KMS-11 (cell line): ENCODE measurements around the gene EDDM13.

Experiments used
- H2AFZ ChIP-seq: fragments of 200-600 bp; sonication (generic); 2 replicates; pipeline ENCODE4 v1.6.1; 2016; ENCODE audit warnings: antibody characterized with exemption, mixed run types, low read depth
- H3K27ac ChIP-seq: fragments of 200-600 bp; sonication (generic); 2 replicates; pipeline ENCODE4 v1.6.1; 2016; ENCODE audit warnings: mild to moderate bottlenecking, mixed run types
- H3K27me3 ChIP-seq: fragments of 200-600 bp; sonication (generic); 2 replicates; pipeline ENCODE4 v1.6.1; 2017; ENCODE audit warnings: mild to moderate bottlenecking, low read depth, mixed run types, moderate library complexity; ENCODE audit not compliant: insufficient read depth
- H3K36me3 ChIP-seq: fragments of 200-600 bp; sonication (generic); 2 replicates; pipeline ENCODE4 v1.6.1; 2017; ENCODE audit warnings: mild to moderate bottlenecking, mixed run types; ENCODE audit not compliant: insufficient read depth
- H3K4me1 ChIP-seq: fragments of 200-600 bp; sonication (generic); 2 replicates; pipeline ENCODE4 v1.6.1; 2016; ENCODE audit warnings: mild to moderate bottlenecking, low read depth, mixed run types; ENCODE audit not compliant: poor library complexity, severe bottlenecking
- H3K4me2 ChIP-seq: fragments of 200-600 bp; sonication (generic); 2 replicates; pipeline ENCODE4 v1.7.0; 2016; ENCODE audit warnings: mild to moderate bottlenecking, mixed run types
- H3K4me3 ChIP-seq: fragments of 200-600 bp; sonication (generic); IDR thresholded peaks from 2 replicates; pipeline ENCODE4 v1.6.1; 2017; ENCODE audit warnings: low read depth, low read length, mixed read lengths; ENCODE audit not compliant: insufficient read depth
- H3K79me2 ChIP-seq: fragments of 200-600 bp; sonication (generic); 2 replicates; pipeline ENCODE4 v1.6.1; 2016; ENCODE audit warnings: low read depth, mixed run types; ENCODE audit not compliant: insufficient read depth
- H3K9ac ChIP-seq: fragments of 200-600 bp; sonication (generic); 2 replicates; pipeline ENCODE4 v1.6.1; 2016; ENCODE audit warnings: mild to moderate bottlenecking, mixed run types
- H4K20me1 ChIP-seq: fragments of 200-600 bp; sonication (generic); 2 replicates; pipeline ENCODE4 v1.6.1; 2016; ENCODE audit warnings: mild to moderate bottlenecking, mixed run types; ENCODE audit not compliant: insufficient read depth
- TF ChIP-seq, protein P1 (sequence below): fragments of 200-600 bp; sonication (generic); conservative IDR thresholded peaks from 2 replicates; pipeline ENCODE4 v1.6.1; 2017; ENCODE audit warnings: low read depth, mild to moderate bottlenecking, antibody characterized with exemption, low read length, moderate library complexity, mixed read lengths

EDDM13 gene

DNA sequence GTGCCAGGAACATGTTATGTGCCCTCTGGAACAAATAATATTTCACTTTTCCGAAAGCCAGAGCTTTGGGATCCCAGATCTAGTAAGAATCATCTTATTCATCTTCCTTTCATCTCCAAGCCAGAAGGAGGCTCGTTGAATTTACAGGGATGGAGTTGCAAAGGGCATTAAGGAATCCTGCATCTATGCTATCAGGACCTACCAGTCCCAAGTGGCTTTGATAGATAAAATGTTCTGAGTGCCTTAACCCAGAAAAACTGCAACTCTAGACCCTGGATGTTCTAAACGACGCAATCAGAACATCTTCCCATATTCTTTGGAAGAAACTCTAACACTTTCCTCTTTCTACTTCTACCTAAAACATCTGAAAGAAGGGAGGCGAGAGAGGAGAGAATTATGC lies 9.2 kb upstream of the EDDM13 start:
- Histone ChIP-seq H3K27me3 (no peaks in the 10 kb centered on the region), H3K36me3 (no peaks in the 10 kb centered on the region), H3K27ac (no peak overlapping the region), H3K79me2 (no peaks in the 10 kb centered on the region), H4K20me1 (no peaks in the 10 kb centered on the region), H3K4me2 (no peak overlapping the region), H2AFZ (no peak overlapping the region), H3K9ac (no peak overlapping the region), H3K4me3 (no peak overlapping the region), H3K4me1 (no peaks in the 10 kb centered on the region)
- TF ChIP-seq, protein P1, sequence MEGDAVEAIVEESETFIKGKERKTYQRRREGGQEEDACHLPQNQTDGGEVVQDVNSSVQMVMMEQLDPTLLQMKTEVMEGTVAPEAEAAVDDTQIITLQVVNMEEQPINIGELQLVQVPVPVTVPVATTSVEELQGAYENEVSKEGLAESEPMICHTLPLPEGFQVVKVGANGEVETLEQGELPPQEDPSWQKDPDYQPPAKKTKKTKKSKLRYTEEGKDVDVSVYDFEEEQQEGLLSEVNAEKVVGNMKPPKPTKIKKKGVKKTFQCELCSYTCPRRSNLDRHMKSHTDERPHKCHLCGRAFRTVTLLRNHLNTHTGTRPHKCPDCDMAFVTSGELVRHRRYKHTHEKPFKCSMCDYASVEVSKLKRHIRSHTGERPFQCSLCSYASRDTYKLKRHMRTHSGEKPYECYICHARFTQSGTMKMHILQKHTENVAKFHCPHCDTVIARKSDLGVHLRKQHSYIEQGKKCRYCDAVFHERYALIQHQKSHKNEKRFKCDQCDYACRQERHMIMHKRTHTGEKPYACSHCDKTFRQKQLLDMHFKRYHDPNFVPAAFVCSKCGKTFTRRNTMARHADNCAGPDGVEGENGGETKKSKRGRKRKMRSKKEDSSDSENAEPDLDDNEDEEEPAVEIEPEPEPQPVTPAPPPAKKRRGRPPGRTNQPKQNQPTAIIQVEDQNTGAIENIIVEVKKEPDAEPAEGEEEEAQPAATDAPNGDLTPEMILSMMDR = no peak

DNA sequence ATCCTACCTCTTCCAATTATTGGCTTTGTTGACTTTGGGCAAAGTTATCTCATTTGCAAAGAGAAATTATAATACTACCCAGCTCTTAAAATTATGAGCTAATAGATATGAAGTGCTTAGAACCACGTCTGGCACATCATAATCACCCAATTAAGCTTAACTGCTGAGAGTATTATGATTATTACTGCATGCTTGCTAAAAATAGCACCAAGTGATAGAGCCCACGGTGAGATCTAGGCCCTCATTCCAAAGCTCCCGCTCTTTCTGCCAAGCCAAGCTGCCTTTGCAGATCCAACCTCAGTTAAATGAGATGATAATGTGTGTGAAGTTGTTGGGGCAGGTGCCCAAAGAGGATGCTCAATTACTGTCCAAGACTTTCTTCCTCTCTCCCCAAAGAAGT lies 6.5 kb upstream of the EDDM13 start:
- no peak overlapping the region for H3K4me2 ChIP-seq
- H3K9ac ChIP-seq = no peak overlapping the region
- no peaks in the 10 kb centered on the region for H3K4me1 ChIP-seq
- no peaks in the 10 kb centered on the region for H4K20me1 ChIP-seq
- no peaks in the 10 kb centered on the region for H3K36me3 ChIP-seq
- TF ChIP-seq, protein P1 = no peak
- H2AFZ ChIP-seq = no peak overlapping the region
- H3K79me2 ChIP-seq = no peaks in the 10 kb centered on the region
- H3K4me3 ChIP-seq = no peak overlapping the region
- no peak overlapping the region for H3K27ac ChIP-seq
- H3K27me3 ChIP-seq = no peaks in the 10 kb centered on the region

DNA sequence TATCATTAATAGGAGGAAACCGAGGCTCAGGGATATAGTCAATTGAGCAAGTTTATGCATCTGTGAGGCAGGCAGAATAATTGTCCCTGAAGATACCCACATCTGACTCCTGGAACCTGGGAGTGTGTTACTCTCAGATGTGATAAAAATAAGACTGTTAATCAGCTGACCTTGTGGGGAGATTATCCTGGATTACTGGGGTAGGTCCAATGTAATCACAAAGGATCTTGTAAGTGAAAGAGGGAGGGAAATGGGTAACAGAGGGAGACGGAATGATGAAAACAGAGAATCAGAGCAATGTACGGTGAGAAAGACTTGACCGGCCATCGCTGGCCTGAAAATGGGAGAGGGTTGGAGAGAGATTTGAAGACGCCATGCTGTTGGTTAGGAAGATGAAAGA lies 3.2 kb upstream of the EDDM13 start:
- H4K20me1 ChIP-seq = no peaks in the 10 kb centered on the region
- no peaks in the 10 kb centered on the region for H3K4me1 ChIP-seq
- H3K79me2 ChIP-seq = no peaks in the 10 kb centered on the region
- H2AFZ ChIP-seq = no peak overlapping the region
- TF ChIP-seq, protein P1 = no peak
- H3K36me3 ChIP-seq = no peaks in the 10 kb centered on the region
- H3K27ac ChIP-seq = no peak overlapping the region
- no peak overlapping the region for H3K4me3 ChIP-seq
- H3K9ac ChIP-seq = no peak overlapping the region
- no peak overlapping the region for H3K4me2 ChIP-seq
- no peaks in the 10 kb centered on the region for H3K27me3 ChIP-seq

DNA sequence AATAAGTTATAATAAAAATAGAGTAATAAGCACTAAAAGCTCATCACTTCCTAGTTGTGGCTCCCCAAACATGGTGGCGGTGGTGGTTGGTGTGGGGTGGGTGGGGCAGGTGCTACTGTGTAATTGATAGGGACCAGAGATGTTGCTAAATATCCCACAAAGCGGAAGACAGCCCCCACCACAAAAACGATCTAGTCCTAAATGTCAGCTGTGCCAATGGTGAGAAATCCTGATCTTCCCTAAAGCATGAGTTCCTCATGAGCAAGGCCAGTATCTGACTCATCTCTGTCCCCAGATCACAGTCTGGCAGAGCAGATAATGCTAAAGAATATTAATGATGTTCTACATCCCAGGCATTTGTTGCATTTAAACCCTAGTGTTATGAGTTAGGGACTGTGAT lies 1.9 kb upstream of the EDDM13 start:
- Histone ChIP-seq H3K36me3 (no peaks in the 10 kb centered on the region), H3K27me3 (no peaks in the 10 kb centered on the region), H2AFZ (no peak overlapping the region), H3K4me2 (no peak overlapping the region), H3K27ac (no peak overlapping the region), H3K4me1 (no peaks in the 10 kb centered on the region), H3K4me3 (no peak overlapping the region), H4K20me1 (no peaks in the 10 kb centered on the region), H3K9ac (no peak overlapping the region), H3K79me2 (no peaks in the 10 kb centered on the region)
- TF ChIP-seq, protein P1 = no peak

DNA sequence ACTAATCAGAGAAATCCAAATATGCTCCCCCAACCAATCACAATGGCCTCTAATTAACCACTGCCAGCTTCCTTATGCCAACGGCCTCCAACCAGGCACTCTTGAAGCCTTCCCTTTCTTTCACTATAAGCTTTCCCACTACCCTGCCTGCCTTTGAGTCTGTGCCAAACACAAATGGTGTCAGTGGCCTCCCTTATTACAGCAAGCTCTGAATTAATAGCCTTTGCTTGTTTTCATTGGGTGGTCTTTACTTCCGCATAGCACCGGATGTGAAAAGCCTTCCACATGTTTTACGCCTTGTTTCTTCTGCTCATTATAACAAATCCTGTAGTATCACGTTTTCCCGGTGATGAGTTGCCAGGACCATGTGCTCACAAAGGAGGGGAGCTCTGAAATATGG lies 1.4 kb upstream of the EDDM13 start:
- Histone ChIP-seq H3K27me3 (no peaks in the 10 kb centered on the region), H3K4me3 (no peak overlapping the region), H4K20me1 (no peaks in the 10 kb centered on the region), H2AFZ (no peak overlapping the region), H3K9ac (no peak overlapping the region), H3K4me1 (no peaks in the 10 kb centered on the region), H3K27ac (no peak overlapping the region), H3K4me2 (no peak overlapping the region), H3K79me2 (no peaks in the 10 kb centered on the region), H3K36me3 (no peaks in the 10 kb centered on the region)
- TF ChIP-seq, protein P1 = no peak
